Activated CD4-positive, alpha-beta T cell treated with anti-CD3 and anti-CD28 coated beads, Interleukin-2, Interleukin-4, amounts not matched to agents 100 ng/mL and 50 ng/mL, durations not matched to agents 16 hours and 8 hours (primary cell): ENCODE results near the gene FGF5.
"Not testable (repeated sequence)": the region's sequence is repeated elsewhere in the genome, so short reads cannot be mapped to it uniquely, and the experiment has no call there.

Experiments
- DNase-seq: peaks from one replicate; pipeline ENCODE4 v3.0.0-alpha.2; 2020; ENCODE audit warnings: low spot score

FGF5 gene, protein sequence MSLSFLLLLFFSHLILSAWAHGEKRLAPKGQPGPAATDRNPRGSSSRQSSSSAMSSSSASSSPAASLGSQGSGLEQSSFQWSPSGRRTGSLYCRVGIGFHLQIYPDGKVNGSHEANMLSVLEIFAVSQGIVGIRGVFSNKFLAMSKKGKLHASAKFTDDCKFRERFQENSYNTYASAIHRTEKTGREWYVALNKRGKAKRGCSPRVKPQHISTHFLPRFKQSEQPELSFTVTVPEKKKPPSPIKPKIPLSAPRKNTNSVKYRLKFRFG

DNA sequence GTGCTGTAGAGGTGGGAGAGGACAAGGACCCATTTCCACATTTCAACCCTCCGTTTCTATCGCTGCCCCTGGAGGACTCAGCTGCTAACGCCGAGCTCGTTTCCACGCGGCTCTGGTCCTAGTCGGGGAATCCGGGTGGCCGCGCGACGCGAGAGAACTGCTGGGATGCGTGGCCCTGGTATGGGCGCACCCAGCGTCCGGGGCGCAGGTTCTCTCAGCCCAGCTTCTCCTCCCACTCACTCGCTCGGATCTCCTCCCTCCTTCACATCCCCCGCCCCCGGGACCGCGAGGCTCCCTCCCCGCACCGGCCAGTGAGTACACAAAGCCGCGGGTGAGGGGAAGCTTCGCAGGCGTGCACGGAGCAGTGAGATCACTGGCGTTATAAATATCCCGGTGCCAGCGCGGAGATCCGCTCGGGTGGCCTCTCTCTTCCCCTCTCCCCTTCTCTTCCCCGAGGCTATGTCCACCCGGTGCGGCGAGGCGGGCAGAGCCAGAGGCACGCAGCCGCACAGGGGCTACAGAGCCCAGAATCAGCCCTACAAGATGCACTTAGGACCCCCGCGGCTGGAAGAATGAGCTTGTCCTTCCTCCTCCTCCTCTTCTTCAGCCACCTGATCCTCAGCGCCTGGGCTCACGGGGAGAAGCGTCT is at the start of gene FGF5:
TSS of gene FGF5 (plus strand) at position 412 of the 649 bp plus-strand sequence. CDS start at position 573, 161 bp downstream.
- DNase-seq: no peak

DNA sequence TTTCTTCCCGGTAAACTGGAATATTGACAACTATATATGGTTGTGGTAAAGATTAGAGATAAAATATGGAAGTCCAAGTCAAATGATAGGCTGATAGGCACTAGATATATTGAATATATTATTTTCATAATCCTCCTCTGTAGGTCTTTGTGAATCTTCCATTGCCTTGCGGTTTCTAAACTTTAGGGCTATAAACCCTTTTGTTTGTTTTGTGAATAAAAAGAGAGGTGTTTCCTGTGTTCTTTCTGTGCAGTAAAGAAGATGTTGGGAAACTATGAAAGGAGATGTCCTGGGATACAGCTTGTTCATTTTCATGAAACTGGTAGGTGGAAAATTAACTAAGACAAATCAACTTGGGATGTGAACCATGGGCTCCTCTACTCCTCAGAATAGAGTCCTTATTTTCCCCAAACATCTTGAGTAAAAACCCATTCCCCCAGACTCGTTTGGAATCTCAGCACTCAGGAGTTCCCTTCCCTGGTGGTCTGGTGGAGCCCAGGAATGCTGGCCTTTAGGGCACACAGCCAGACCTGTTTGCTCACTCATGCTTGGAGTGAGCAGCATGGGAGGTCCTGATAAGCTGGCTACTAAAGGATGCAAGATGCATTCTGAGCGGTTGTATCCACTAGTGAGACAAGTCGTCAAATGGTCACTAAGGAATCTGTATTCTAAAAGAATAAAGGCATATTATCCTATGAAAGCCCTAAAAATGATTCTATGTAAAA is 47.0 kb upstream of the FGF5 start:
- no peak for DNase-seq

GRCh38 chr4:80220711-80221110 is 45.8 kb upstream of the FGF5 start:
- DNase-seq: no peak

GRCh38 chr4:80221161-80221560 is 45.3 kb upstream of the FGF5 start:
- no peak for DNase-seq

DNA sequence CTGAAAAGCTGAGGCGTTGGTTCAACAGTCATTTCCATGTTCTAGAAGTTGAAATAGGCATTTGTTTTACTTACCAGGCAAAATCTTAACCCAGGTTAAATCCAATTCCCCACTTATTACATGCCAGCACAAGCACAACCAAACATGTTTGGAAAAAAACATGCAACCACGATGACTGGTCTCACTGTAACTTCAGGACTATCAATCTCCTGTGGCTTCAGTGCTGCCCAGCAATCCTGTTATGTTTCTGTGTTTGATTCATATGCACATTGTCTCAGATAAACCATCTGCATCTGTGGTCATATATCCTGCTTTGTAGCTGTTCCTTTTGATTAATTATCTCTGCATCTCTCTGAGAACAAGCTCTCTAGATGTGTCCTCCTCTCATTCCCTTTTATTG is 40.9 kb upstream of the FGF5 start:
- no peak for DNase-seq

DNA sequence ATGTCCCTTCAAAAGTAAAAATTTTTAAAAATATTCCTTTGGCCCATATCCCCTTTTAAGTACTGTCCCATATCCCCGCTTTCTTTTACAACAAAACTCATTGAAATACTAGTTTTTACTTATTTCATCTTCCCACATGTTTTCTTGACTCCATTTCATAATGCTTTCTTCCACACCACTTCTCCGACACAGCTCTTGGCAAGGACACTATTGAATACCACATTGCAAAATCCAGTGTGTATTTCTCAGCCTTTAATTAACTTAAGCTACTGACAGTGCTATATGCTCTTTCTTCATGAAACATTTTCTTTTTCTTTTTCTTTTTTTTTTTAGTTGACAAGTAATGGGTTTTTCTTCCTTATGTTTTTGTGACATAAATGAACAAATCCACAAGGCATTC is 40.4 kb upstream of the FGF5 start:
- no peak for DNase-seq

DNA sequence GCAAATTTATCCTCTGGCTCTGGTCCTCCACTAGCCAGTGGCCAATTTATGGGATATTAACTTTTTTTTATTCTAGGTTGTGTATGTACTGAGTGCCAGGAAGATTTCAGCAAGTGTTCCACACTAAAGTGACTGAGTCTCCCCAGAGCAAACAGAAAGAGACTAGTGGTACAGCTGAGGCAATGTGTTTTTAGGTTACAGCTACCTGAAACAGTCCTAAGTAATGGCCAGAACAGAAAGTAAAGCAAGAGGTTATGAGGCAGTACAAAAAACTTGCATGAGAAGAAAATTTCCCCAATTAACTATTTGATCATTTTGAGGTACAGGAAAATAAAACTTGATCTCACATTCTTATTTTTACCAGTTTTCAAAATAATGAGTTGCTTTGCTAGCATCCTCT is 38.0 kb upstream of the FGF5 start:
- DNase-seq: no peak

- DNase-seq: no peak
Observed at GRCh38 chr4:80229128-80229527, 37.3 kb upstream of the FGF5 start.

DNA sequence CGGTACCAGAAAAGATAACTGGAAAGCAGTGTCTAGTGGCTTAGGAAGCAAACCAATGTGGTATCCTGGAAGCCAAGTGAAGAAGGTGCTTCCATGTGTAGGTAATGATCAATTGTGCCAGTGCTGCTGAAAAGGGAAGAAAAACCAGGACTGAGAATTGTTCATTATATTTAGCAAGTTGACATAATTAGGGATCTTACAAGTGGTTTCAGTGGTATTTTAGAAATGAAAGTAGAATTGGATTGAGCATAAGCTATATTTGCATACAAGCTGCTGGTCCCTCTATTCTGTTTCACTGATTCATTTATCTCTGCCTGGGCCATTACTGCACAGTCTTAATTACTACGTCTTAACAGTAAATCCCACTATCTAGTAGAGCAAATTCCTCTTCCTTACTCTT is 36.9 kb upstream of the FGF5 start:
- DNase-seq: no peak

- no peak for DNase-seq
Observed at GRCh38 chr4:80231180-80231579, 35.3 kb upstream of the FGF5 start.

GRCh38 chr4:80232707-80233370 is 33.6 kb upstream of the FGF5 start:
- DNase-seq: no peak

DNA sequence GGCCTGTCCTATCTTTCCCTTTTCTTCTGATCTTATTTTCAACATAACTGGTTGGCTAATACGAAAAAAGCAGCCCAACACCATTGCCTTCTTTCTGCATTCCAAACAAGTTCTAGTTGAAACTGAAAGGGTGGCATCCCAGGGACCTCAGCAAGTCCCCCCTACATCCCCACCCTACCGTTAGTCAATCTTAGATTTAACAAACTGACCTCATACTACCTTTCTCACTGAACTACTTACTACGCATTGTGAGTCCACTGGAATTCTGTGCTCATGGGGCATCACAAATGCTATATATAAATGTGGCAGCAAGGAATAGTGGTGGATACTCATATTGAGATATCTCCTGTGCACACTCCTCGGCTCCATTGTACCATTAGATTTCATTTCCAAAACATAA is 33.1 kb upstream of the FGF5 start:
- DNase-seq: no peak

- DNase-seq: no peak
Observed at GRCh38 chr4:80235451-80235850, 31.0 kb upstream of the FGF5 start.

- no peak for DNase-seq
Observed at GRCh38 chr4:80237992-80238391, 28.5 kb upstream of the FGF5 start.

DNA sequence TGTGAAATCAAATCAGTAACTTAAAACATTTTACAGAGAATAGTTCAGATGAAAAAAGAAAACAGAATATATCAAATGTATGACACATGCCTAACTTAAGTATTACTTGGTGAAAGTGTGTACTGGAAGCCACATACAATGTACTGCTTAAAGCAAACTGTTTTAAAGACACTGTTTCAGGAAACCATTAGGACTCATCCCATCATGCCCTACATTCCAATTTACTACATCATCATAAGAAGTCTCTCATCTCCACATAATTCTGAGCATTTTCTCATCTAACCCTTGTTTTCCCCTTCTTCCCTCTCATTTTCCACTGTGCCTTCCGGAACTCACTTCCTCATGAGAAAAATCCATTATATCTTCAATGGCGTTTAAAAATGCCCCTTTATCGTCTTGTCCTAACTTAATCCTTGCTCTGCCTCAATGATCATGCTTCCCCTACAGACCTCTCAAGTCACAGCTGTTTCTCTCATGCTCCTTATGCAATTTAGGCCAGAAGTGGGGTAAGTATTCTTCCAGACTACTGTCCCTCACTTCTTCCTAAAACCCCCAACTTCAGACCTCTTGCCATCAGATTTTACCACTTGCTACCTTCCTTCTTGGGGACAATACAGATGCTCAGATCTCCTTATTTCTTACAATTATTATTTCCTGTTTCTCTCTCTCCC is 26.8 kb upstream of the FGF5 start:
- DNase-seq: no peak

GRCh38 chr4:80240976-80241375 is 25.5 kb upstream of the FGF5 start:
- DNase-seq: no peak

DNA sequence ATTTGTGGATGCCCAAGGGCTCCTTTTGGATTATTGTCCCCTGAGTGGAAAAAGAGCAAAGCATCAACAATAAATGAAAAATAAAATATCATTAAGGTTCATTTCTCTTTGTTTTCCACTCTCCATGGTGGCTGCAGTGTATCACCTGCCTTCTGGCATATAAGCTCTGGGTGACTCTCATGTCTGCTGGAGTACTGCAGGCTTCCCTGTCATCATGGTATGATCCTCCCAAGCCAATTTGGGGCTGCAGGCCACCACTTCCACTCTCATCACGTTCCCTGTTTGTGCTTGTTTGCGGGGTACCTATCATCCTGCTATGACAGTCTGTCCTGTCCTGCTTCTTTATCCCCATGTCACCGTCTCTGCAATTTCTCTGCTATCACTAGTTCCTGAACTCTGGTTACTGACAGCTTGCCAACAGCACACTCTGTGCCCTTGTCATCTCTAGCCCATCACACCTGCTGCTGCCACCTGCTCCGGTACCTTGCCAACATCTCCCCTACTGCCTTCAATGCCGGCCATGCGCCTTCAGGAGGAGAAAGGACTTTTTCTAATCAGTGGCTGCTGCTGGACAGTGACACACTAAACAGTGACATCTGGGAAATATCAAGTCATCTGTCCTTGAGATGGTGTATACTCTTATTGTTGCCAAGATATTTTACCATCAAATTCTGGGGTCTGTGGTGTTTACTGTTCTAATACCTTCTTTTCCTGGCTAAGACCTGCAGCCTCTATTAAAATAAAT is 23.0 kb upstream of the FGF5 start:
- DNase-seq: no peak

DNA sequence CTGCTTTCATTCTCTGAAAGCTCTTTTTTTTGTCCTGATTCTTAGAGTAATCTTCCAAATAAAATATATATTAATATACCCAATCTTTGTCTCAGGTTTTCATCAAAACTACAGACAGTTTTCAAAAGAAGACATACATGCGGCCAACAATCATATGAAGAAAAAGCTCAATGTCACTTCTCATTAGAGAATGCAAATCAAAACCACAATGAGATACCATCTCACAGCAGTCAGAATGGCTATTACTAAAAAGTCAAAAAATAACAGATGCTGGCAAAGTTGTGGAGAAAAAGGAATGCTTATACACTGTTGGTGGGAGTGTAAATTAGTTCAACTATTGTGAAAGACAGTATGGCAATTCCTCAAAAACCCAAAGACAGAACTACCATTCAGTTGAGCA is 19.0 kb upstream of the FGF5 start:
- not testable (repeated sequence) for DNase-seq

DNA sequence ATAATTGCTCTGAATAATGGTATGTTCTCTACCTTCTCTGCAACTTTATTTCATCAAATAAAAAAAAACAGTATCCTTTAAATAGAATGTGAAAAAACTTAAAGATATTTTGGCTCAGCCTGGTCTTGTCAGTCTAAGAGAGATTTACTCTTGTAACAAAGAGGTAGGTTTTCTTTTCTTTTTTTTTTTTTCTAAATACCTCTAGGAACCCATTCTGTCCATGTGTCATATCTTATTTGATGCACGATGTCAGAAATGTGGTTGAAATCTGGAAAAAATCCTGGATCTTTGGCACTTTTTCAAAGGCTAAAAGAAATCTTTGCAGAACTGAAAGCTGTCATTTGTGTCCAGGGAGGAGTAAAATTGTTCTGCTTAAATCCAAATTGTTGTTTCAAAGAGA is 17.3 kb upstream of the FGF5 start:
- DNase-seq: no peak

- no peak for DNase-seq
Observed at GRCh38 chr4:80252427-80252826, 14.0 kb upstream of the FGF5 start.

- DNase-seq: no peak
Observed at GRCh38 chr4:80252953-80253352, 13.5 kb upstream of the FGF5 start.

DNA sequence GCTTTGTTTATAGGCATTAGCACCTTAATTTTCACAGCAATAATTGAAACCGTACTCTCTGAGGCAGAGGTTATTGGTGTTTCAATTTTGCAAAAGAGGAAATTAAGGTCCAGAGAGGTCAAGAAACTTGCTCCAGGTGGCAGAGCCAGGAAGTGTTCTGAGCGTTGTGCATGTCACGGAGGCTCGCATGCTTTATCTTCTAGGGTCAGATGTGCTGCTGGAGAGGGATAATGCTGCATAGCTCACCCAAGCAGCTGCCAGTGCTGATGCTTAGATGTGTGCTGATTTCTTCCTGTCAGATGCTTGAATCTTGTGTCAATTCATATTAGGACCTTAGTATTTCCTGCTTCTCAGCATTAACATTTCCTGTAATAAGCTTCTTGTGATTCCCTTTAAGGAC is 13.0 kb upstream of the FGF5 start:
- DNase-seq: no peak
